ENCODE data around the gene BCAS3.

BCAS3 gene

GRCh38 chr17:60899115-60899514 is 221.5 kb downstream of the BCAS3 start:
- POLR2A ChIA-PET: no interaction called here
- 93% methylated on average over 4 of the region's 4 CpGs for WGBS (ENCODE audit: insufficient coverage)
- Histone ChIP-seq H3K36me3 (ENCODE audit: control insufficient read depth in 4 of 4, insufficient read depth in 4 of 4, low read length in 3 of 4) (peaks cover 0 to 2% (median 0%) of the 10 kb centered on the region in 4 experiments), H3K4me3 (ENCODE audit: control insufficient read depth in 1 of 7, extremely low read depth in 1 of 7, insufficient read depth in 4 of 7, low read depth in 2 of 7, low read length in 6 of 7) (no peak overlapping the region), H3K9me3 (ENCODE audit: control extremely low read depth in 1 of 5, control insufficient read depth in 4 of 5, insufficient read depth in 2 of 5, low read depth in 1 of 5, low read length in 4 of 5) (peaks cover 0 to 21% (median 3%) of the 10 kb centered on the region in 5 experiments), H3K27ac (ENCODE audit: insufficient read depth in 1 of 2, low read depth in 1 of 2, low read length in 2 of 2, poor library complexity in 1 of 2, severe bottlenecking in 2 of 2) (no peak overlapping the region), H3K4me1 (ENCODE audit: control extremely low read depth in 1 of 4, control insufficient read depth in 4 of 4, insufficient read depth in 4 of 4, low read length in 3 of 4) (no peaks in the 10 kb centered on the region), H3K27me3 (replicated peaks in 2 of 5; ENCODE audit: control insufficient read depth in 4 of 5, insufficient read depth in 5 of 5, low read length in 4 of 5) (no peaks in the 10 kb centered on the region)
- CTCF ChIA-PET: interaction anchor here (1.1 kb wide), 1 partner anchor 48 kb away, joined by 3 read pairs; no protein-coding TSS in a partner anchor
- no peak for DNase-seq

GRCh38 chr17:60900688-60901087 is 223.0 kb downstream of the BCAS3 start:
- POLR2A ChIA-PET: no interaction called here
- H3K27me3 ChIP-seq (replicated peaks in 2 of 5; ENCODE audit: control insufficient read depth in 4 of 5, insufficient read depth in 5 of 5, low read length in 4 of 5): no peaks in the 10 kb centered on the region

GRCh38 chr17:60901242-60901641 is 223.6 kb downstream of the BCAS3 start:
- no peak overlapping the region for H3K4me3 ChIP-seq (ENCODE audit: control insufficient read depth in 1 of 7, extremely low read depth in 1 of 7, insufficient read depth in 4 of 7, low read depth in 2 of 7, low read length in 6 of 7)
- POLR2A ChIA-PET: no interaction called here
- H3K4me1 ChIP-seq (ENCODE audit: control extremely low read depth in 1 of 4, control insufficient read depth in 4 of 4, insufficient read depth in 4 of 4, low read length in 3 of 4): no peaks in the 10 kb centered on the region
- H3K27me3 ChIP-seq (replicated peaks in 2 of 5; ENCODE audit: control insufficient read depth in 4 of 5, insufficient read depth in 5 of 5, low read length in 4 of 5): no peaks in the 10 kb centered on the region
- H3K9me3 ChIP-seq (ENCODE audit: control extremely low read depth in 1 of 5, control insufficient read depth in 4 of 5, insufficient read depth in 2 of 5, low read depth in 1 of 5, low read length in 4 of 5): peaks cover 0 to 12% (median 3%) of the 10 kb centered on the region in 5 experiments
- no peak for DNase-seq
- no peak overlapping the region for H3K27ac ChIP-seq (ENCODE audit: insufficient read depth in 1 of 2, low read depth in 1 of 2, low read length in 2 of 2, poor library complexity in 1 of 2, severe bottlenecking in 2 of 2)
- CTCF ChIA-PET: no interaction called here
- peaks cover 0 to 2% (median 0%) of the 10 kb centered on the region in 4 experiments for H3K36me3 ChIP-seq (ENCODE audit: control insufficient read depth in 4 of 4, insufficient read depth in 4 of 4, low read length in 3 of 4)

More at GRCh38 chr17:60900688-60901087, 223.0 kb downstream of the BCAS3 start:
- Histone ChIP-seq H3K27ac (ENCODE audit: insufficient read depth in 1 of 2, low read depth in 1 of 2, low read length in 2 of 2, poor library complexity in 1 of 2, severe bottlenecking in 2 of 2) (no peak overlapping the region), H3K4me1 (ENCODE audit: control extremely low read depth in 1 of 4, control insufficient read depth in 4 of 4, insufficient read depth in 4 of 4, low read length in 3 of 4) (no peaks in the 10 kb centered on the region), H3K9me3 (ENCODE audit: control extremely low read depth in 1 of 5, control insufficient read depth in 4 of 5, insufficient read depth in 2 of 5, low read depth in 1 of 5, low read length in 4 of 5) (peaks cover 0 to 18% (median 3%) of the 10 kb centered on the region in 5 experiments), H3K4me3 (ENCODE audit: control insufficient read depth in 1 of 7, extremely low read depth in 1 of 7, insufficient read depth in 4 of 7, low read depth in 2 of 7, low read length in 6 of 7) (no peak overlapping the region), H3K36me3 (ENCODE audit: control insufficient read depth in 4 of 4, insufficient read depth in 4 of 4, low read length in 3 of 4) (peaks cover 0 to 2% (median 0%) of the 10 kb centered on the region in 4 experiments)
- DNase-seq: no peak
- 100% methylated on average over 3 of the region's 3 CpGs for WGBS (ENCODE audit: insufficient coverage)
- CTCF ChIA-PET: no interaction called here

GRCh38 chr17:60901806-60902205 is 224.2 kb downstream of the BCAS3 start:
- Histone ChIP-seq H3K27me3 (replicated peaks in 2 of 5; ENCODE audit: control insufficient read depth in 4 of 5, insufficient read depth in 5 of 5, low read length in 4 of 5) (no peaks in the 10 kb centered on the region), H3K36me3 (ENCODE audit: control insufficient read depth in 4 of 4, insufficient read depth in 4 of 4, low read length in 3 of 4) (peaks cover 0 to 2% (median 0%) of the 10 kb centered on the region in 4 experiments), H3K9me3 (ENCODE audit: control extremely low read depth in 1 of 5, control insufficient read depth in 4 of 5, insufficient read depth in 2 of 5, low read depth in 1 of 5, low read length in 4 of 5) (peaks cover 0 to 10% (median 3%) of the 10 kb centered on the region in 5 experiments), H3K4me3 (ENCODE audit: control insufficient read depth in 1 of 7, extremely low read depth in 1 of 7, insufficient read depth in 4 of 7, low read depth in 2 of 7, low read length in 6 of 7) (no peak overlapping the region), H3K4me1 (ENCODE audit: control extremely low read depth in 1 of 4, control insufficient read depth in 4 of 4, insufficient read depth in 4 of 4, low read length in 3 of 4) (no peaks in the 10 kb centered on the region), H3K27ac (ENCODE audit: insufficient read depth in 1 of 2, low read depth in 1 of 2, low read length in 2 of 2, poor library complexity in 1 of 2, severe bottlenecking in 2 of 2) (no peak overlapping the region)
- WGBS (ENCODE audit: insufficient coverage): no CpG with 5 or more reads among the region's 2 CpGs
- no peak for DNase-seq
- CTCF ChIA-PET: no interaction called here
- POLR2A ChIA-PET: no interaction called here

- ChIA-PET POLR2A (no interaction called here), CTCF (no interaction called here)
- no peak for DNase-seq
- 100% methylated on average over 3 of the region's 7 CpGs for WGBS (ENCODE audit: insufficient coverage)
- H3K36me3 ChIP-seq (ENCODE audit: control insufficient read depth in 4 of 4, insufficient read depth in 4 of 4, low read length in 3 of 4): peaks cover 0 to 2% (median 0%) of the 10 kb centered on the region in 4 experiments
- H3K27ac ChIP-seq (ENCODE audit: insufficient read depth in 1 of 2, low read depth in 1 of 2, low read length in 2 of 2, poor library complexity in 1 of 2, severe bottlenecking in 2 of 2): no peak overlapping the region
- H3K9me3 ChIP-seq (ENCODE audit: control extremely low read depth in 1 of 5, control insufficient read depth in 4 of 5, insufficient read depth in 2 of 5, low read depth in 1 of 5, low read length in 4 of 5): peaks cover 0 to 4% (median 3%) of the 10 kb centered on the region in 5 experiments
- no peak overlapping the region for H3K4me3 ChIP-seq (ENCODE audit: control insufficient read depth in 1 of 7, extremely low read depth in 1 of 7, insufficient read depth in 4 of 7, low read depth in 2 of 7, low read length in 6 of 7)
- no peaks in the 10 kb centered on the region for H3K27me3 ChIP-seq (replicated peaks in 2 of 5; ENCODE audit: control insufficient read depth in 4 of 5, insufficient read depth in 5 of 5, low read length in 4 of 5)
- H3K4me1 ChIP-seq (ENCODE audit: control extremely low read depth in 1 of 4, control insufficient read depth in 4 of 4, insufficient read depth in 4 of 4, low read length in 3 of 4): no peaks in the 10 kb centered on the region
Measured at GRCh38 chr17:60902399-60902798, 224.7 kb downstream of the BCAS3 start.

- Histone ChIP-seq H3K27ac (ENCODE audit: insufficient read depth in 1 of 2, low read depth in 1 of 2, low read length in 2 of 2, poor library complexity in 1 of 2, severe bottlenecking in 2 of 2) (no peak overlapping the region), H3K36me3 (ENCODE audit: control insufficient read depth in 4 of 4, insufficient read depth in 4 of 4, low read length in 3 of 4) (peaks cover 0 to 2% (median 0%) of the 10 kb centered on the region in 4 experiments), H3K9me3 (ENCODE audit: control extremely low read depth in 1 of 5, control insufficient read depth in 4 of 5, insufficient read depth in 2 of 5, low read depth in 1 of 5, low read length in 4 of 5) (no peaks in the 10 kb centered on the region), H3K27me3 (replicated peaks in 2 of 5; ENCODE audit: control insufficient read depth in 4 of 5, insufficient read depth in 5 of 5, low read length in 4 of 5) (no peaks in the 10 kb centered on the region), H3K4me3 (ENCODE audit: control insufficient read depth in 1 of 7, extremely low read depth in 1 of 7, insufficient read depth in 4 of 7, low read depth in 2 of 7, low read length in 6 of 7) (no peak overlapping the region), H3K4me1 (ENCODE audit: control extremely low read depth in 1 of 4, control insufficient read depth in 4 of 4, insufficient read depth in 4 of 4, low read length in 3 of 4) (no peaks in the 10 kb centered on the region)
- DNase-seq: no peak
- CTCF ChIA-PET: no interaction called here
- no CpG with 5 or more reads among the region's 2 CpGs for WGBS (ENCODE audit: insufficient coverage)
- POLR2A ChIA-PET: no interaction called here
Measured at GRCh38 chr17:60904582-60904981, 226.9 kb downstream of the BCAS3 start.

- Histone ChIP-seq H3K27me3 (replicated peaks in 2 of 5; ENCODE audit: control insufficient read depth in 4 of 5, insufficient read depth in 5 of 5, low read length in 4 of 5) (no peaks in the 10 kb centered on the region), H3K4me3 (ENCODE audit: control insufficient read depth in 1 of 7, extremely low read depth in 1 of 7, insufficient read depth in 4 of 7, low read depth in 2 of 7, low read length in 6 of 7) (no peak overlapping the region), H3K4me1 (ENCODE audit: control extremely low read depth in 1 of 4, control insufficient read depth in 4 of 4, insufficient read depth in 4 of 4, low read length in 3 of 4) (no peaks in the 10 kb centered on the region), H3K9me3 (ENCODE audit: control extremely low read depth in 1 of 5, control insufficient read depth in 4 of 5, insufficient read depth in 2 of 5, low read depth in 1 of 5, low read length in 4 of 5) (no peaks in the 10 kb centered on the region), H3K27ac (ENCODE audit: insufficient read depth in 1 of 2, low read depth in 1 of 2, low read length in 2 of 2, poor library complexity in 1 of 2, severe bottlenecking in 2 of 2) (no peak overlapping the region), H3K36me3 (ENCODE audit: control insufficient read depth in 4 of 4, insufficient read depth in 4 of 4, low read length in 3 of 4) (peaks cover 0 to 2% (median 0%) of the 10 kb centered on the region in 4 experiments)
- POLR2A ChIA-PET: no interaction called here
- CTCF ChIA-PET: no interaction called here
- 100% methylated on average over 2 of the region's 3 CpGs for WGBS (ENCODE audit: insufficient coverage)
- DNase-seq: no peak
Measured at GRCh38 chr17:60905709-60906108, 228.1 kb downstream of the BCAS3 start.

All from common myeloid progenitor, CD34-positive (primary cell).